Measurements from ENCODE around the gene SCAMP1. TPM values are rescaled to one million over a fixed set of nuclear protein-coding genes. Genes with fewer than 3 reads are reported as not detected.

SCAMP1 gene
- total RNA-seq, 1 donor from 2014 or later, result 15.0 TPM

DNA sequence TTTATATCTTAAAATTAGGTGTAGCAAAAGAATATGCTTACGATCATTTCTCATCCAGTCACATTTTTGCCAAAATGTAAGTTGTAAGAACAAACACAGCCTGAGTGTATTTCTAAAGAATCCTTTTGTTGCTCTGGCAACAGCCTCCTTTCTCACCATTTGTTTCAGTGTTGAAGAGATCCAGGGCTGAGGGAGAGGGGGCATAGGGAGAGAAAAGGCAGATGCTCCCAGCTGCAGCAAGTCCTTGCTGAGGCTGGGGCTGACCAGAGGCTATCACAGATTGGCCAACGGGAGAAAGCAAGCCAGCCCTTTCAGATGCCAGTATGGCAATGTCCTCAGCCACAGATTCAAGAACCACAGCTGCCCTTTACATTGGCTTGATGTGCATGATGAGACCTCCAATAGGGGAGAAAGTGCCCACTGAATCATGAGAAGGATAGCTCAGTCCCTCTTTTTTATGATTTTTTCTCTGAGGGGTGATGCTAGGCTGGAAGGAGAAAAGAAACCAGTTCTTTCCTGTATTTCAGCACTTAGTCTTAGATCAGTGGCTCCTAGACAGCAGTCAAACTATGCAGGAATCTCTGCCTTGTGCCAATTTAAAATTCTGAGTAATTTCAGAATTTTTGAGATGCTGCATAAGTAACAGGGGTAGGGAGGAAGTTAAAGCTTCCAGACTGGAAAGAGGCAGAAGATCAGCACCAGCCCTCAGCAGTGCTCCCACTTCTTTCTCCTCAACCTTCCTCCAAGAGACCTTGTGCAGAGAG is 146.0 kb downstream of the SCAMP1 start:
- intact Hi-C loops (cut with DNase I), result loop anchor here (5.0 kb wide), 1 partner anchor 144 kb away; the partner anchor contains the start of gene SCAMP1
- peaks cover 10 to 39% of the 10 kb centered on the region in 2 donors for H3K4me1 ChIP-seq
- DNase-seq (ENCODE audit: low spot score in 2 of 2), result no peak

DNA sequence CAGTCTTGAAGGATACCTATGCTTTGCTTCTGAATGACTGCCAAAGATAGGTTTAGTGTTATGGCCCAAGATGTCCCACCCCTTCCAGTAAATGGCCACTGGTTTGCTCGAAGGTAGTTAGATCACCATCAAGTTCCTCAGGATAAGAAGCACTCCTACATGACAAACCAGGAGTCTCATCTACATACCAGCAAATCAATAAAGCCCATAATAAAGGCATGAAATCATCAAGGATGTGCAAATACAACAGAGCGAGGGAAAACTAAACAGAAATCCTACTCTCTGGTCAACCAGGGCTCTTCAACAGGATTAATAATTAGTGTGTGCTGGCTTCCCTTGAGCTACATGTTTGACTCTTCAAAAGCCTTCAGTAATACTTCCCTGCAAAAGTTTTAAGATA is 147.1 kb downstream of the SCAMP1 start:
- no peaks in the 10 kb centered on the region for H3K9me3 ChIP-seq
- intact Hi-C loops (cut with DNase I), result loop anchor here (5.0 kb wide), 1 partner anchor 145 kb away; the partner anchor contains the start of gene SCAMP1
- H3K27ac ChIP-seq, result no peak overlapping the region

More for the DNA sequence above, 146.0 kb downstream of the SCAMP1 start:
- TF ChIP-seq, protein P1, sequence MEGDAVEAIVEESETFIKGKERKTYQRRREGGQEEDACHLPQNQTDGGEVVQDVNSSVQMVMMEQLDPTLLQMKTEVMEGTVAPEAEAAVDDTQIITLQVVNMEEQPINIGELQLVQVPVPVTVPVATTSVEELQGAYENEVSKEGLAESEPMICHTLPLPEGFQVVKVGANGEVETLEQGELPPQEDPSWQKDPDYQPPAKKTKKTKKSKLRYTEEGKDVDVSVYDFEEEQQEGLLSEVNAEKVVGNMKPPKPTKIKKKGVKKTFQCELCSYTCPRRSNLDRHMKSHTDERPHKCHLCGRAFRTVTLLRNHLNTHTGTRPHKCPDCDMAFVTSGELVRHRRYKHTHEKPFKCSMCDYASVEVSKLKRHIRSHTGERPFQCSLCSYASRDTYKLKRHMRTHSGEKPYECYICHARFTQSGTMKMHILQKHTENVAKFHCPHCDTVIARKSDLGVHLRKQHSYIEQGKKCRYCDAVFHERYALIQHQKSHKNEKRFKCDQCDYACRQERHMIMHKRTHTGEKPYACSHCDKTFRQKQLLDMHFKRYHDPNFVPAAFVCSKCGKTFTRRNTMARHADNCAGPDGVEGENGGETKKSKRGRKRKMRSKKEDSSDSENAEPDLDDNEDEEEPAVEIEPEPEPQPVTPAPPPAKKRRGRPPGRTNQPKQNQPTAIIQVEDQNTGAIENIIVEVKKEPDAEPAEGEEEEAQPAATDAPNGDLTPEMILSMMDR (IDR thresholded peaks at IDR 0.05), result no peak
- no peaks in the 10 kb centered on the region for H3K27me3 ChIP-seq
- H3K27ac ChIP-seq, result no peak overlapping the region
- no peak overlapping the region for H3K4me3 ChIP-seq
- no peaks in the 10 kb centered on the region for H3K9me3 ChIP-seq
- H3K36me3 ChIP-seq, result no peaks in the 10 kb centered on the region

DNA sequence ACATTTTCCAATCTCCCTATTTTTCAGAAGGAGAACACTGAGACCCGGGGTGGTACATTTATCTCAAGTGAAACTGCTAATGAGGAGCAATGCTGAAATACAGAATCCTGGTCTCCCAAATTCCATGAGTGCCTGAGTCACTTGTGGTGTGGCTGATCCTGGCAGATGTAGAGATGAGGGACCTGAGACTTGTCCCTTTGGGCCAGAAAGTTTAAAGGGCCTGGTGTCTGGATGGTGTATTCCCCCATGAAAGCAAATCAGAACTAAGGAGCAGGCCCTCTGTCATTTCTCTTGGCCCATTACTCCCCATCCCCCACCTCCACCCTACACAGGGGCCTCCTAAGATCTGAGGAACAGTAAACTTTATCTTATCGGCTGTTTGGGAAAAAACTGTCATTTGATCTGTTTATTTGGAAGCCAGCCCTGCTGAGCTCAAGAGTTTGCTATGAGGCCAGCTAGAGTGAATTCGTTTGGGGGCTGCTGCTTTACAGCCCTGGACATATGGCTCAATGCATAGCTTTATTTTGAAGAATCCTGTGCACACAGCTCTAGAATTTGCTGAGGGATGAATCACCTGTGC is 147.9 kb downstream of the SCAMP1 start:
- H3K27ac ChIP-seq, result peak overlapping the region; percentile 7 to 35
- TF ChIP-seq, protein P1 (IDR thresholded peaks at IDR 0.05), result no peak
- H3K27me3 ChIP-seq, result no peaks in the 10 kb centered on the region
- no peaks in the 10 kb centered on the region for H3K9me3 ChIP-seq
- H3K4me3 ChIP-seq, result peak overlapping the region in 1 of 2 donors; percentile 24
- intact Hi-C loops (cut with DNase I), result loop anchor here (5.0 kb wide), 1 partner anchor 146 kb away; the partner anchor contains the start of gene SCAMP1
- DNase-seq (ENCODE audit: low spot score in 2 of 2), result no peak
- H3K4me1 ChIP-seq, result peaks cover 0 to 30% of the 10 kb centered on the region in 2 donors
- H3K36me3 ChIP-seq, result no peaks in the 10 kb centered on the region

More for the DNA sequence above, 147.1 kb downstream of the SCAMP1 start:
- DNase-seq (ENCODE audit: low spot score in 2 of 2), result no peak
- no peaks in the 10 kb centered on the region for H3K36me3 ChIP-seq
- no peaks in the 10 kb centered on the region for H3K27me3 ChIP-seq
- peaks cover under 1 to 30% of the 10 kb centered on the region in 2 donors for H3K4me1 ChIP-seq
- TF ChIP-seq, protein P1 (IDR thresholded peaks at IDR 0.05), result no peak
- peak overlapping the region; percentile 10 to 24 for H3K4me3 ChIP-seq

DNA sequence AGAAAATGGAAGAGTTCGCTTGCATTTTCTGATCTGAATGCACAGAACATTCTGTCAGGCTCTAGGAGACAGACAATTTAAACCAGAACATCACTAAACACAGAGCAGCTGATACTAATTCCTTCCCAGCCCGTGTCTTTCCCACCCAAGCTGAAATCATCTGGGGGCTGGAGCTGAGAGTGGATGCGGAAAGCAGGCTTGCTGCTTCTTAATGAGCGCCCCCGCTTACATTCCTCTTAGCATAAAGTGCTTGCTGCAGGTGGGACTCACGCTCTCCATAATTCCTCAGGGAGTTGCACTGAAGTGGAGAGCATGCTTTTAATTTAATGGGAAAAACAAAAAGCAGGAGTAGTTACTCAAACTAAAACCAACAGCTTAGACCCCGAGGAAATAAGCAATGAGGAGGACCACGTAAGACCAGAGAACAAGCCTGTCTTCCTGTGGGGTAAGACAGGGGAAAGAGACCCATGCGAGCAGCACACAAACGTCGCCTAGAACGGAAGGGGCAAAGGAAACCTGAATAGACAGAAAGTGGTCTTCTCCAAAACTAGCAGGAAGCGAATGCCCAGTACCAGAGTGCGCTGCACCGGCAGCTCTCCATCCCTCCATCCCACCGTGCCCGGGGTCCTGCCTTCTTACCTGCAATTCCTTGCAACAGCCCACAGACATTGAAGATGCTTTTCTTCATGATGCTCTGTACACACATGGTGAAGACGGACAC is 148.9 kb downstream of the SCAMP1 start:
- intact Hi-C loops (cut with DNase I), result loop anchor here (5.0 kb wide), 1 partner anchor 147 kb away; the partner anchor contains the start of gene SCAMP1
- peak overlapping the region in 1 of 2 donors; percentile 23 for H3K27ac ChIP-seq
- no peaks in the 10 kb centered on the region for H3K27me3 ChIP-seq
- H3K4me1 ChIP-seq, result peaks cover 0 to 27% of the 10 kb centered on the region in 2 donors
- TF ChIP-seq, protein P1 (IDR thresholded peaks at IDR 0.05), result no peak
- H3K4me3 ChIP-seq, result peak overlapping the region; percentile 46 to 56
- no peak for DNase-seq (ENCODE audit: low spot score in 2 of 2)
- no peaks in the 10 kb centered on the region for H3K9me3 ChIP-seq
- no peaks in the 10 kb centered on the region for H3K36me3 ChIP-seq

Data from ascending aorta (tissue), 2 donors.